Upper lobe of left lung (tissue), 4 donors: ENCODE data around the gene STXBP6.

Source experiments
- POLR2A ChIP-seq, 4 donors: fragments of 450-650 bp; IDR thresholded peaks; one replicate each; pipeline ENCODE4 v1.5.1; 2016 to 2017; ENCODE audit warnings: antibody characterized with exemption in 4 of 4, mild to moderate bottlenecking in 2 of 4
- TF ChIP-seq, protein P1 (sequence below), 6 experiments: fragments of 450-650 bp in 4 of 6; fragments of 200-600 bp in 2 of 6; sonication (generic) in 2 of 6; IDR thresholded peaks; one replicate each; pipeline ENCODE4 v1.5.1; 2016 to 2019; ENCODE audit warnings: antibody characterized with exemption in 6 of 6

GRCh38 chr14:25052385-25052784 lies 2.4 kb upstream of the STXBP6 start:
- TF ChIP-seq, protein P1, sequence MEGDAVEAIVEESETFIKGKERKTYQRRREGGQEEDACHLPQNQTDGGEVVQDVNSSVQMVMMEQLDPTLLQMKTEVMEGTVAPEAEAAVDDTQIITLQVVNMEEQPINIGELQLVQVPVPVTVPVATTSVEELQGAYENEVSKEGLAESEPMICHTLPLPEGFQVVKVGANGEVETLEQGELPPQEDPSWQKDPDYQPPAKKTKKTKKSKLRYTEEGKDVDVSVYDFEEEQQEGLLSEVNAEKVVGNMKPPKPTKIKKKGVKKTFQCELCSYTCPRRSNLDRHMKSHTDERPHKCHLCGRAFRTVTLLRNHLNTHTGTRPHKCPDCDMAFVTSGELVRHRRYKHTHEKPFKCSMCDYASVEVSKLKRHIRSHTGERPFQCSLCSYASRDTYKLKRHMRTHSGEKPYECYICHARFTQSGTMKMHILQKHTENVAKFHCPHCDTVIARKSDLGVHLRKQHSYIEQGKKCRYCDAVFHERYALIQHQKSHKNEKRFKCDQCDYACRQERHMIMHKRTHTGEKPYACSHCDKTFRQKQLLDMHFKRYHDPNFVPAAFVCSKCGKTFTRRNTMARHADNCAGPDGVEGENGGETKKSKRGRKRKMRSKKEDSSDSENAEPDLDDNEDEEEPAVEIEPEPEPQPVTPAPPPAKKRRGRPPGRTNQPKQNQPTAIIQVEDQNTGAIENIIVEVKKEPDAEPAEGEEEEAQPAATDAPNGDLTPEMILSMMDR (IDR thresholded peaks at IDR 0.05) = no peak
- TF ChIP-seq POLR2A (IDR thresholded peaks at IDR 0.05) = no peak
